ENCODE results near the gene PPP1R14D.

DNA sequence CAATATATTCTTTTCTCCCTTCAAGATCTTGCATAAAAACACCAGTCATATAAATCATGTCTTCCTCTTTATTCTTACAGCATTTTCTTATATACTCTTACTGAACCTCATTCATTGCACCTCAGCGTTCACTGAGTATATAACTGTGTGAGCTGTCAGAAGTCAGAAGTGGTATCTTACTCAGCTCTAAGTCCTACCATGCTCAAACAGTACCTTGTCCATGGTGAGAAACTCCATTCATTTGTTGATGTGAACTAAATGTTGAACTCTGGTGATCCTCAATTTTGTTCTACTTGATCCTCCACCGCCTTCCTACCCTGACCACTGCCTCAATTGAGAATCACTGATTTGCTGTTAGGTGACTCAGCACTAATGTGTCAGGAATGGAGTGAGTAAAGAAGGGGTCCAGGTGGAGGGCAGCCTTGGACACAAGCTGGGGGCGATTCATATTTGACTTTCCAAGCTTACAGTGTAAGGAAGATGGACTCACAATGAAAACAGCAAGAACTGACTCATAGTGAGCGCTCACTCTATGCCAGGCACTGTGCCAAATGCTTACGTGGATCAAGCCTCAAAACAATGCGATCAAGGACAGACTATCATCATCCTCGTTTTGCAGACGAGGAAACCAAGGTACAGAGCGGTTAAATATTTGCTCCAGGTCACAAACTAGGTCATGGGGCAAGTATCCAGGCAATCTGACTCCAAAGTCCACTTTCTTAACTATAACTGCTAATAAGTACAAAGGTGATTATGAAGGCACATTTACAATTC lies 35.1 kb downstream of the PPP1R14D start:
- TF ChIP-seq, protein P1, sequence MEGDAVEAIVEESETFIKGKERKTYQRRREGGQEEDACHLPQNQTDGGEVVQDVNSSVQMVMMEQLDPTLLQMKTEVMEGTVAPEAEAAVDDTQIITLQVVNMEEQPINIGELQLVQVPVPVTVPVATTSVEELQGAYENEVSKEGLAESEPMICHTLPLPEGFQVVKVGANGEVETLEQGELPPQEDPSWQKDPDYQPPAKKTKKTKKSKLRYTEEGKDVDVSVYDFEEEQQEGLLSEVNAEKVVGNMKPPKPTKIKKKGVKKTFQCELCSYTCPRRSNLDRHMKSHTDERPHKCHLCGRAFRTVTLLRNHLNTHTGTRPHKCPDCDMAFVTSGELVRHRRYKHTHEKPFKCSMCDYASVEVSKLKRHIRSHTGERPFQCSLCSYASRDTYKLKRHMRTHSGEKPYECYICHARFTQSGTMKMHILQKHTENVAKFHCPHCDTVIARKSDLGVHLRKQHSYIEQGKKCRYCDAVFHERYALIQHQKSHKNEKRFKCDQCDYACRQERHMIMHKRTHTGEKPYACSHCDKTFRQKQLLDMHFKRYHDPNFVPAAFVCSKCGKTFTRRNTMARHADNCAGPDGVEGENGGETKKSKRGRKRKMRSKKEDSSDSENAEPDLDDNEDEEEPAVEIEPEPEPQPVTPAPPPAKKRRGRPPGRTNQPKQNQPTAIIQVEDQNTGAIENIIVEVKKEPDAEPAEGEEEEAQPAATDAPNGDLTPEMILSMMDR (IDR thresholded peaks at IDR 0.05) = no peak
- TF ChIP-seq POLR2A (IDR thresholded peaks at IDR 0.05) = no peak
